ENCODE results near the gene TENM3.
"Not testable (repeated sequence)": the region's sequence is repeated elsewhere in the genome, so short reads cannot be mapped to it uniquely, and the experiment has no call there.

The TENM3 gene

GRCh38 chr4:182804131-182804530 is 560.9 kb downstream of the TENM3 start:
- DNase-seq, result no peak

GRCh38 chr4:182805321-182805720 is 562.1 kb downstream of the TENM3 start:
- DNase-seq, result no peak

GRCh38 chr4:182805750-182806149 is 562.5 kb downstream of the TENM3 start:
- no peak for DNase-seq

- peak; percentile 85 for DNase-seq
Measured at GRCh38 chr4:182806259-182807252, 563.4 kb downstream of the TENM3 start.

GRCh38 chr4:182807346-182807745 is 564.1 kb downstream of the TENM3 start:
- no peak for DNase-seq

- DNase-seq, result no peak
Measured at GRCh38 chr4:182807767-182808548, 564.8 kb downstream of the TENM3 start.

GRCh38 chr4:182808673-182809416 is 565.6 kb downstream of the TENM3 start:
- peak; percentile 68 for DNase-seq

GRCh38 chr4:182809417-182810102 is 566.4 kb downstream of the TENM3 start:
- DNase-seq, result peak; percentile 33

- DNase-seq, result no peak
Measured at GRCh38 chr4:182810103-182810615, 567.0 kb downstream of the TENM3 start.

- no peak for DNase-seq
Measured at GRCh38 chr4:182812916-182813315, 569.7 kb downstream of the TENM3 start.

GRCh38 chr4:182814065-182814464 is 570.9 kb downstream of the TENM3 start:
- DNase-seq, result not testable (repeated sequence)

- DNase-seq, result no peak
Measured at GRCh38 chr4:182818926-182819730, 575.9 kb downstream of the TENM3 start.

- no peak for DNase-seq
Measured at GRCh38 chr4:182819751-182820150, 576.5 kb downstream of the TENM3 start.

- no peak for DNase-seq
Measured at GRCh38 chr4:182822554-182822953, 579.4 kb downstream of the TENM3 start.

GRCh38 chr4:182823576-182823975 is 580.4 kb downstream of the TENM3 start:
- no peak for DNase-seq

- DNase-seq, result no peak
Measured at GRCh38 chr4:182825003-182825402, 581.8 kb downstream of the TENM3 start.

GRCh38 chr4:182825786-182826185 is 582.6 kb downstream of the TENM3 start:
- no peak for DNase-seq

GRCh38 chr4:182826391-182826790 is 583.2 kb downstream of the TENM3 start:
- peak; percentile 44 for DNase-seq

GRCh38 chr4:182827166-182827565 is 584.0 kb downstream of the TENM3 start:
- DNase-seq, result no peak

GRCh38 chr4:182827954-182828353 is 584.8 kb downstream of the TENM3 start:
- no peak for DNase-seq

- DNase-seq, result no peak
Measured at GRCh38 chr4:182828360-182829025, 585.3 kb downstream of the TENM3 start.
